ENCODE measurements around the gene MAP2K5.

- TF ChIP-seq POLR2A (IDR thresholded peaks at IDR 0.05; ENCODE audit: low read length) (no peak), GATA1 (IDR thresholded peaks at IDR 0.05; ENCODE audit: low read depth, low read length) (no peak)
Observed at GRCh38 chr15:67836134-67836455, 293.6 kb downstream of the MAP2K5 start.
